Ishikawa (cell line): ENCODE data around the gene ANTXR1.

Experiments
- CEBPB ChIP-seq: IDR thresholded peaks from 2 replicates; pipeline ENCODE4 v1.6.1; 2012
- CREB1 ChIP-seq: IDR thresholded peaks from 2 replicates; pipeline ENCODE4 v1.6.1; 2012; ENCODE audit warnings: low read depth
- EGR1 ChIP-seq: IDR thresholded peaks from 2 replicates; pipeline ENCODE4 v1.6.1; 2012
- EP300 ChIP-seq: IDR thresholded peaks from 2 replicates; pipeline ENCODE4 v1.6.1; 2012; ENCODE audit warnings: borderline replicate concordance
- FOXM1 ChIP-seq: IDR thresholded peaks from 2 replicates; pipeline ENCODE4 v1.6.1; 2012; ENCODE audit warnings: low read depth, borderline replicate concordance
- MAX ChIP-seq: IDR thresholded peaks from 2 replicates; pipeline ENCODE4 v1.6.1; 2012
- NFIC ChIP-seq: IDR thresholded peaks from 2 replicates; pipeline ENCODE4 v1.6.1; 2012
- RAD21 ChIP-seq: IDR thresholded peaks from 2 replicates; pipeline ENCODE4 v1.6.1; 2012; ENCODE audit warnings: low read depth
- REST ChIP-seq: IDR thresholded peaks from 2 replicates; pipeline ENCODE4 v1.6.1; 2012; ENCODE audit warnings: low read depth, mild to moderate bottlenecking
- TAF1 ChIP-seq: IDR thresholded peaks from 2 replicates; pipeline ENCODE4 v1.6.1; 2012; ENCODE audit warnings: low read depth, mild to moderate bottlenecking
- TCF12 ChIP-seq: IDR thresholded peaks from 2 replicates; pipeline ENCODE4 v1.6.1; 2012; ENCODE audit warnings: low read depth
- TEAD4 ChIP-seq: IDR thresholded peaks from 2 replicates; pipeline ENCODE4 v1.6.1; 2012
- USF1 ChIP-seq: IDR thresholded peaks from 2 replicates; pipeline ENCODE4 v1.6.1; 2012
- YY1 ChIP-seq: IDR thresholded peaks from 2 replicates; pipeline ENCODE4 v1.6.1; 2012; ENCODE audit warnings: low read depth
- ZBTB7A ChIP-seq: IDR thresholded peaks from 2 replicates; pipeline ENCODE4 v1.6.1; 2012; ENCODE audit warnings: low read depth

The ANTXR1 gene

DNA sequence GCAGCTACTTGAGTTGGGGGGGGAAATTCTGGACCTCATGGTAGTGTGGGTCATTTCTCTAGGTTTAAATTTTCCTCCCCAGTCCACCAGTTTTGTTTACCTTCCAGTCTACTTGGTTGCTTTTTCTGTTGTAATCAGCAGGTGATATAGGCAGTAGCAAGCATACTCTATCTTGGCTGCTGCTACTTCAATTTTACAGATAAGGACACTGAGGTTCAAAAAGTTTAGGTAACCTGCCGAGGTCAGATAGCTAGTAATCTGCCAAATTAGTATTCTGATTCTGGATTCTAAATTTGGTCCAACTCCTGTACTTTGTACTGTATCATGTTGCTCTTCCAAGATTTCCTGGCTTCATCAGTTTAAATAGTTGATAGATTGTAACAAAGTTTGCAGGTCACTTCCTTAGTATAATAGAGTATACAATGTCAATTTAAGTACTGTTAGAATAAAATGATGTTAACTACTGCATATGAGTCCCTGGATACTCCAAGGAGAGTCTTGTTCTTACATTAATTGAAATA lies 34.7 kb downstream of the ANTXR1 start:
- TF ChIP-seq FOXM1 (no peak), EP300 (no peak), MAX (no peak), REST (no peak), EGR1 (no peak), USF1 (no peak), NFIC (no peak), TAF1 (no peak), ZBTB7A (no peak), TEAD4 (no peak), CEBPB (no peak), RAD21 (no peak), YY1 (no peak), TCF12 (no peak), CREB1 (no peak)

DNA sequence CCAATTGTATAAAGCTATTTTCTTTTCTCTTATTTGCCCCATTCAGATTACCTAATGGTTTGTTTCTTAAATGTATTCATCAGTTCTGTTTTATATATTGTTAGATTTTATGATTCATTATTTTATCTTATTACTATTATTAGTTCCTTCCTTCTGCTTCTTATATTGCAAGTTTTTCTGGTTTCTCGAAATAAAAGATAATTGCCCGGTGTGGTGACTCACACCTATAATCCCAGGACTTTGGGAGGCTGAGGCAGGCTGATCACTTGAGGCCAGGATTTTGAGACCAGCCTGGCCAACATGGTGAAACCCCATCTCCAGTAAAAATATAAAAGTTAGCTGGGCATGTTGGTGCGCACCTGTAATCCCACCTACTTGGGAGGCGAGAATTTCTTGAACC lies 37.8 kb downstream of the ANTXR1 start:
- TF ChIP-seq CEBPB (no peak), REST (no peak), NFIC (no peak), YY1 (no peak), RAD21 (no peak), EP300 (no peak), ZBTB7A (no peak)

DNA sequence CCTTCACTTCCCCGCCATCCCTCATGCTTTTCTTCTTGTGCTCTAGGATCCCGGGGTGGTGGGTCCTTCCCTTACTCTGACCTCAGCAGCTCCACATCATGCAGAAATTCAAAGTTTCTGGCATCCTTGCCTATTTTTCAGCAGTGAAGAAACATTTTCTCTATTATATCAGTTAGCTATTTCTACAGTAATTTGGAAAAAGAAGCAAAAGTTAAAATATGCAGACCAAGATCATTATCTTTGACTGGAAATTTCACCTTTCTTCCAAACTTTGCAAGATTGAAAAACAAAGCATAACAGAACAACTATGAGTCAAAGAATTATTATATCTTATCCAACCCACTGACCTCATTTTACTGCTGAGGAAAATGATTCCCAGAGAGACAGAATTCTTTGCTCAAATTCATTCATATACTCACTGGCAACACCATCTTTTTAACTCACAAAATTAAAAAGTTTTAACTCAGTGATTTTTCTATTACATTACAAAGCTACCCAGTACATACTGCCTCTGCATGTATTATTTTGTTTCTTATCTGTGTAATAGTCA lies 40.5 kb downstream of the ANTXR1 start:
- TF ChIP-seq TAF1: no peak
- no peak for TF ChIP-seq RAD21
- no peak for TF ChIP-seq ZBTB7A
- TF ChIP-seq CREB1: no peak
- no peak for TF ChIP-seq TCF12
- no peak for TF ChIP-seq FOXM1
- no peak for TF ChIP-seq CEBPB
- no peak for TF ChIP-seq USF1
- TF ChIP-seq YY1: no peak
- no peak for TF ChIP-seq MAX
- no peak for TF ChIP-seq TEAD4
- no peak for TF ChIP-seq NFIC
- TF ChIP-seq EP300: no peak
- no peak for TF ChIP-seq EGR1
- TF ChIP-seq REST: no peak

GRCh38 chr2:69054431-69054830 lies 41.5 kb downstream of the ANTXR1 start:
- TF ChIP-seq FOXM1 (no peak), REST (no peak), MAX (no peak), TCF12 (no peak), CEBPB (no peak)
